Measurements from ENCODE around the gene TCEA2.

TCEA2 gene

GRCh38 chr20:64062596-64063388 lies at the start of gene TCEA2:
Gene TCEA2 (plus strand): TSS chr20:64063198. CDS start chr20:64063313, 115 bp downstream.
- DNase-seq = peak; percentile 74 to 99 (median 96)

DNA sequence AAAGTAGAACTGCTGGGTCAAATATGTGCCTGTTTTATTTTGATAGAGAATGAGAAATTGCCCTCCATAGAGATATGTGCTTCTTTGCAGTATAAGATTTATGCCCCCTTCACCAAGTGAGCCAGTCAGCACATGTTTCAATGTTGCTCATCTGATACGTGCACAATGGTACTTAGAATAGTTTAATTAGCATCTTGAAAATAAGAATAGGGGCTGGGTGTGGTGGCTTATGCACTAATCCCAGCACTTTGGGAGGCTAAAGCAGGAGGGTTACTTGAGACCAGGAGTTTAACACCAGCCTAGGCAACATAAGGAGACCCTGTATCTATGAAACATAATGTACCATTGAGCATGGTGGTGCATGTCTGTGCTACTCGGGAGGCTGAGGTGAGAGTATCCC lies 47.4 kb upstream of the TCEA2 start:
- no peak for DNase-seq

- DNase-seq = no peak
Measured at GRCh38 chr20:64021124-64021975, 41.6 kb upstream of the TCEA2 start.

GRCh38 chr20:64022671-64023360 lies 40.2 kb upstream of the TCEA2 start:
- no peak for DNase-seq

DNA sequence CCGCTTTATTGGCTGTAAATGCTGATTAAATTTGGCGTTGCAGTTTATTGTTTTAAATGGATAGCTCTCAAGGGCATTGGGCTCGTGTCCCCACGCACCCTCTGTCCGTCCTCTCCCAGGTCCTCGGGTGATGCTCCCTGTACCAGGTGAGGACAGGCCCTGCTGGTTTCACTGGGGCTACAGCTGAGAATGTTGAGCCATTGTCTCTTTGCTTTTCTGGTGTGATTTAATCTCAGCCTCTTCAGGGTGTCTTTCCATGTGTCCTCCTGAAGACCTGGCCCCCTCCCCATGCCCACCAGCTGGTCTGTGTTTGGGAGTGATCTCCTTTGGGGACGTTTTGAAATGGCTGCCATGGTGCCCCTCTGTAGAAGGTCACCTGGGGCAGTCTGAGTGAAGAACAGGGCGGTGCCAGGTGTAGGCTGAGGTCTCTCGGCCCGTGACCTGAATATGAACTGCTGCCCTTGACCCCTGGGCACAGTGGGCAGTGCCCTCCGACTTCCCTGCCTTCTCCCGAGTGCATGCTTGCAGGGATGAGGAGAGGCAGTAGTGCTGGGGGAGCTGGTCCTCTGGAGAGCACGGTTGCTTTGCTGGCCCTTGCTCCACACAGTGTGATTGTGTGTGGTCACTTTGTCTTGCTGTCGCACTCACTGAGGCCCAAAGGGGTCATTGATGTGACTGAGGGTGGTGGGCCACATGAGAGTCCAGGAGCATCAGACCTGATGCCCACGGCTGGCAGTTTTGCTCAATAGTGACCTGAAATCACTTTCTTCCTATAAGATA lies 39.4 kb upstream of the TCEA2 start:
- no peak for DNase-seq

- DNase-seq = no peak
Measured at GRCh38 chr20:64024141-64024990, 38.6 kb upstream of the TCEA2 start.

GRCh38 chr20:64025101-64025825 lies 37.7 kb upstream of the TCEA2 start:
- no peak for DNase-seq

GRCh38 chr20:64025826-64026412 lies 37.1 kb upstream of the TCEA2 start:
- DNase-seq = no peak

DNA sequence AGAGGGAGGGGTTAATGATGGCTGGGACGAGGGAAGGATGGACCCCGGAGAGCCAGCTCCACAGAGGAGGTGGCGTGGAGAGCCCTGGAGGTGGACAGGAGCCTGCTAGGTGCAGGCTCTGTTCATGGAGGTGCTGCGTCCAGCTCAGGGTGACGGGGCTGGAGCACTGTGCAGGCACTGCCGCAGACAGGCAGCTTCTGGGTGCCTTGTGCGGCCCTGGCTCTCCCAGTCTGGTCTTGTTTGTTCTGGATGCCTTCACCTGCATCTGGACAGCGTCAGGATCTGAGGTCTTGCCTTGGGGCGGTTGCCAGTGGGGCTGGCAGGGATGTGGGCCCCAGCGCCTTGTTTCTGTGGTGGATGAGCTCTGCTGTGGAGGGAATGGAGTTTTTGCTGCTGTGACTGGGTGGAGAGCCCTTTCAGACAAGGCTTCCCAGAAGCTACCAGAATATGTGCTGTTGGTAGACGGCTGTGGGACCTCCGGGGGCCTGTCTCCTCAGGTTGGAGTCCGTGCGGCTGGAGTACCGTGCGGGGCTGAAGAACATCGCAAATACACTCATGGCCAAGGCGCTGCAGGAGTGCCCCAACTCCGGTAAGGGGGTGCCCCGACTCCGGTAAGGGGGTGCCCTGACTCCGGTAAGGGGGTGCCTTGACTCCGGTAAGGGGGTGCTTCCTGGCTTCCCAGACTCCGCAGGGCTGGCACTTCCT lies 34.9 kb upstream of the TCEA2 start:
- no peak for DNase-seq

- no peak for DNase-seq
Measured at GRCh38 chr20:64029293-64030117, 33.5 kb upstream of the TCEA2 start.

- no peak for DNase-seq
Measured at GRCh38 chr20:64030371-64031134, 32.4 kb upstream of the TCEA2 start.

- no peak for DNase-seq
Measured at GRCh38 chr20:64031822-64032314, 31.1 kb upstream of the TCEA2 start.

GRCh38 chr20:64032706-64033624 lies 30.0 kb upstream of the TCEA2 start:
- no peak for DNase-seq

GRCh38 chr20:64033981-64034493 lies 29.0 kb upstream of the TCEA2 start:
- DNase-seq = no peak
